NCI-H2227 treated with DMSO at 0.1 percent for 48 hours (cell line): Measurements from ENCODE around the gene SPRED2.
A peak's percentile ranks its signal among the peaks of the same experiment; 100 is the strongest.

Experiments
- DNase-seq: peaks from one replicate; lab custom pipeline; 2025; lab: John Stamatoyannopoulos, UW

The SPRED2 gene

GRCh38 chr2:65383541-65384488 lies 48.6 kb downstream of the SPRED2 start:
- DNase-seq = no peak

GRCh38 chr2:65382776-65383357 lies 49.5 kb downstream of the SPRED2 start:
- no peak for DNase-seq

GRCh38 chr2:65382323-65382722 lies 50.1 kb downstream of the SPRED2 start:
- DNase-seq = no peak

GRCh38 chr2:65381607-65382051 lies 50.8 kb downstream of the SPRED2 start:
- no peak for DNase-seq

- DNase-seq = no peak
Observed at GRCh38 chr2:65380255-65380654, 52.1 kb downstream of the SPRED2 start.

GRCh38 chr2:65379721-65380171 lies 52.7 kb downstream of the SPRED2 start:
- DNase-seq = no peak

GRCh38 chr2:65379223-65379622 lies 53.2 kb downstream of the SPRED2 start:
- no peak for DNase-seq

GRCh38 chr2:65378290-65378689 lies 54.1 kb downstream of the SPRED2 start:
- DNase-seq = no peak

GRCh38 chr2:65377556-65378192 lies 54.7 kb downstream of the SPRED2 start:
- DNase-seq = no peak

- no peak for DNase-seq
Observed at GRCh38 chr2:65375723-65376122, 56.7 kb downstream of the SPRED2 start.

GRCh38 chr2:65374999-65375398 lies 57.4 kb downstream of the SPRED2 start:
- DNase-seq = no peak

GRCh38 chr2:65374575-65374974 lies 57.8 kb downstream of the SPRED2 start:
- DNase-seq = no peak

- DNase-seq = no peak
Observed at GRCh38 chr2:65373365-65373918, 59.0 kb downstream of the SPRED2 start.

- no peak for DNase-seq
Observed at GRCh38 chr2:65372619-65373018, 59.8 kb downstream of the SPRED2 start.

GRCh38 chr2:65371074-65371434 lies 61.3 kb downstream of the SPRED2 start:
- no peak for DNase-seq

GRCh38 chr2:65370387-65371073 lies 61.9 kb downstream of the SPRED2 start:
- DNase-seq = no peak

- no peak for DNase-seq
Observed at GRCh38 chr2:65369980-65370379, 62.4 kb downstream of the SPRED2 start.

- DNase-seq = no peak
Observed at GRCh38 chr2:65369574-65369973, 62.8 kb downstream of the SPRED2 start.

- no peak for DNase-seq
Observed at GRCh38 chr2:65368468-65368867, 63.9 kb downstream of the SPRED2 start.

- no peak for DNase-seq
Observed at GRCh38 chr2:65367524-65367923, 64.9 kb downstream of the SPRED2 start.

- DNase-seq = peak; percentile 46
Observed at GRCh38 chr2:65366595-65367125, 65.7 kb downstream of the SPRED2 start.
